ENCODE results near the gene STIM1.
"Not testable (repeated sequence)": the region's sequence is repeated elsewhere in the genome, so short reads cannot be mapped to it uniquely, and the experiment has no call there.

The STIM1 gene

GRCh38 chr11:4017129-4017528, 161.7 kb downstream of the STIM1 start:
- no peak for DNase-seq (ENCODE audit: extremely low read depth in 1 of 2, low read depth in 1 of 2)

DNA sequence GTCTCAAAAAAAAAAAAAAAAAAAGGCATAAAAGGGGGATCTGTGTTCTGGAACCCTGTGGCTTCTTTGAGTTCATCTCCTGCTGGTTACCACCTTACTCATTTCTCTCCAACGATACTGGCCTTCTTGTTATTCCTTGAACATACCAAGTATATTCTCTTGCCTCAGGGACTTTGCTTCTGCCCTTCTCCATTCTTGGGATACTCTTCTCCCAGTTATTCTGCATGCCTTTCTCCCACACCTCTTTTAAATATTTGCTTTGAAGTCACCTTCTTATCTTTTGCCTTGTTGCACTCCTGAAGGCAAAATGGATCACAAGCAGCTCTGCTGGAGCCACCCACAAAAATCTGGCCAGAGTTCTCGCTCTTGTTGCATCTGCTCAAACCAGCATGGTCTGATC, 163.2 kb downstream of the STIM1 start:
- DNase-seq (ENCODE audit: extremely low read depth in 1 of 2, low read depth in 1 of 2): no peak

DNA sequence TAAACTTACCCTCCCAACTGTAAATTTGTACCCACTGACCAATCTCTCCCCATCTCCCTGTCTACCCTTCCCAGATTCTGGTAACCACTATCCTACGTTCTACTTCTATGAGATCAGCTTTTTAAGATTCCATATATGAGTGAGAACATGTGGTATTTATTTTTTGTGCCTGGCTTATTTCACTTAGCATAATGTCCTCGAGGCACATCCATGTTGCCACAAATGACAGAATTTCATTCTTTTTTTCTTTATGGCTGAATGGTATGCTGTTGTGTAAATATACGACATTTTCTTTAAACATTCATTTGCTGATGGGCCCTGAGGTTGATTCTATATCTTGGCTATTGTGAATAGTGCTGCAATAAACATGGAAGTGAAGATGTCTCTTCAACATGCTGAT, 164.4 kb downstream of the STIM1 start:
- DNase-seq (ENCODE audit: extremely low read depth in 1 of 2, low read depth in 1 of 2): no peak

GRCh38 chr11:4022669-4023068, 167.2 kb downstream of the STIM1 start:
- no peak for DNase-seq (ENCODE audit: extremely low read depth in 1 of 2, low read depth in 1 of 2)

DNA sequence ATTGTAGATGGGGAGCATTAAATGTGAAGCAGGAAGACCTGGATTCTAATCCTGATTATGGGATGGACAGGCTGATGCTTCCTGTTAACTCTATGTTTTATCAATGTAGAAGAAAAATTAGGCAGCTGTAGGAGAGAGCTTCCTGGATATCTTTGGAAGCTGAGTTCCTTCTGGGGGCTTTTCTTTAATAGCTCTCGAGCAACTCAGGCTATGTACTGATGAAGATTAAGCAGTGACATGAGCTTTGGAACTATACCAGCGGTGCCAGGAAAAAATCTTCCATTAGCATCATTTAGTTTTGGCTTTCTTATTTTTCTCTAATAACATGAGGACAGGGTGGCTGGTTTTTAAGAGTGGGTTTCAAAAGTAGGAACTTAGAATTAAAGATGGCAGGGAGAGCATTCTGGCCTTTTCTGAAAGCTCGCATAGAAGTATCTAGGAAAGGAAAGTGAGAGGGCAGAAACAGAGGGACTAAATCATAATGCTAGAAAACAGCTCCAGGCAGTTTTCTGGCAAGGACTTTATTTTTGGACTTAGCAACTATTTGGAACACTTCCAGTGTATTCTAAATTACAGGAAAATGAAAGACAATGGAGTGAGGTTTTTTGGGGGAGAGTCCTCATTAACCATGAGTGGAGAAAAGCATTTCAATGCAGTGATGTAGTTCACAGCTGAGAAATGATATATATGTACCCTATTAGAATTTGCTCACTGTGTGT, 169.9 kb downstream of the STIM1 start:
- DNase-seq (ENCODE audit: extremely low read depth in 1 of 2, low read depth in 1 of 2): no peak

DNA sequence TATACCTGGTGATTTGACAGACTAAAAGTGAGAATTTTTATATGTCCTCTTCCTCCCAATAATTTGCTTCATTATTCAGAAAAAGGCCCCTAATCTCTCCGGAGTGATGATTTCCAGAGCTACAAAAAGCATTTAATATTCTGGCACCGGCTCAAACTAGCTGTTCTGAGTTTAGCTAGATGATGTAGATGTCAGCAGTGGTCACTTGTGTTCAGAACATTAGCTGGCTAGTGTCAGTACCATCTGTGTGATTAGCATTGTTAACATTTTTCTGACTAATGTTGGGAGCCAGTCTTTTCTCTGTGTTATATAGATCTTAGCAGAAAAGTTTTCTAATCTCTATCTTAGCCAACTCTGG, 170.5 kb downstream of the STIM1 start:
- DNase-seq (ENCODE audit: extremely low read depth in 1 of 2, low read depth in 1 of 2): no peak

GRCh38 chr11:4026389-4026788, 170.9 kb downstream of the STIM1 start:
- no peak for DNase-seq (ENCODE audit: extremely low read depth in 1 of 2, low read depth in 1 of 2)

GRCh38 chr11:4027746-4028145, 172.3 kb downstream of the STIM1 start:
- DNase-seq (ENCODE audit: extremely low read depth in 1 of 2, low read depth in 1 of 2): no peak

DNA sequence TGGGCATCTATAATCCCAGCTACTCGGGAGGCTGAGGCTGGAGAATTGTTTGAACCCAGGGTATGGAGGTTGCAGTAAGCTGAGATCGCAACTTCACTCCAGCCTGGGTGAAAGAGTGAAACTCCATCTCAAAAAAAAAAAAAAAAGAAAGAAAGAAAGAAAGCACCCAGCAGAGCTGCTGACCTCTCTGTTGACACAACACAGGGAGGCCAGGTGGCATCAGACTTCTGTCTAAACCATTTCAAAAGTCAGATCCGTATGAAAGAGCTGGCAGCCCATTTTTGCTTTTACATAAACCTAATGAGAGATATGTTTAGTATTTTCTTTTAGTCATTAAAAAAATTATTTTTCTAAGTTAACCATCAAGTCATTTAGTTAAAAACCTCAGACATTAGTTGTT, 174.7 kb downstream of the STIM1 start:
- DNase-seq (ENCODE audit: extremely low read depth in 1 of 2, low read depth in 1 of 2): no peak

DNA sequence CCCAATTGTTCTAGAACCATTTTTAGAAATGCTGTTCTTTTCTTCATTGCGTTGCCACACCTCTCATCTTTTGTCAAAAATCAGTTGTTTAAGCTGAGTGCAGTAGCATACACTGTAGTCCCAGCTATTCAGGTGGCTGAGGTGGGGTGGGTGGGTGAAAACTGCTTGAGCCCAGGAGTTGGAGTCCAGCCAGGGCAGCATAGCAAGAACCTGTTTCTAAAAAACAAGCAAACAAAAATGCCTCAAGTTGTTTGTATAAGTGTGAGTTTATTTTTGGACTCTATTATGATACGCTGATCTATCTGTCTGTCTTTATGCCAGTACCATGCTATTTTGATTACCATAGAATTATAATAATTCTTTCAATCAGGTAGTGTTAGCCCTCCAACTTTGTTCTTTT, 176.6 kb downstream of the STIM1 start:
- DNase-seq (ENCODE audit: extremely low read depth in 1 of 2, low read depth in 1 of 2): no peak

DNA sequence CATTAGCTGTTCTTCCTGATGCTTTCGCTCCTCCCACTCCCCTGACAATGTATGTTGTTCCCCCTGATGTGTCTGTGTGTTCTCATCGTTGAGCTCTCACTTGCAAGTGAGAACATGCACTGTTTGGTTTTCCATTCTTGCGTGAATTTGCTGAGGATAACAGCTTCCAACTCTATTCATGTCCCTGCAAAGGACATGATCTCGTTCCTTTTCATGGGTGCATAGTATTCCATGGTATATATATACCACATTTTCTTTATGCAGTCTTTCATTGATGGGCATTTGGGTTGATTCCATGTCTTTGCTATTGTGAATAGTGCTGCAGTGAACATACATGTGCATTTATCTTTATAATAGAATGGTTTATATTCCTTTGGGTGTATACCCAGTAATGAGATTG, 180.5 kb downstream of the STIM1 start:
- DNase-seq (ENCODE audit: extremely low read depth in 1 of 2, low read depth in 1 of 2): no peak

DNA sequence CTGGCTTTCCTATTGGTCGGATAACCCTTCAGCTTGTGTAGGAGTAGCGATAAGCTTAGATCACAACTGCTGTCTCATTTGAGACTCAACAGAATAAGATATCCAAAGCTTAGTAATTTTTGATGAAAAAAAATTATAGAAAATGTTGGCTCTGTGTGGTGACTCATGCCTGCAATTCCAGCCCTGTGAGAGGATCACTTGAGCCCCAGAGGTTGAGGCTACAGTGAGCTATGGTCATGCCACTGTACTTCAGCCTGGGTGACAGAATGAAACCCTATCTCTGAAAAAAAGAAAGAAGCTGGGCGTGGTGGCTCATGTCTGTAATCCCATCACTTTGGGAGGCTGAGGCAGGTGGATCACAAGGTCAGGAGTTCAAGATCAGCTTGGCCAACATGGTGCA, 183.5 kb downstream of the STIM1 start:
- DNase-seq (ENCODE audit: extremely low read depth in 1 of 2, low read depth in 1 of 2): no peak

GRCh38 chr11:4040461-4040860, 185.0 kb downstream of the STIM1 start:
- no peak for DNase-seq (ENCODE audit: extremely low read depth in 1 of 2, low read depth in 1 of 2)

- DNase-seq (ENCODE audit: extremely low read depth in 1 of 2, low read depth in 1 of 2): no peak
These were observed 186.4 kb downstream of the STIM1 start for GRCh38 chr11:4041731-4042391.

DNA sequence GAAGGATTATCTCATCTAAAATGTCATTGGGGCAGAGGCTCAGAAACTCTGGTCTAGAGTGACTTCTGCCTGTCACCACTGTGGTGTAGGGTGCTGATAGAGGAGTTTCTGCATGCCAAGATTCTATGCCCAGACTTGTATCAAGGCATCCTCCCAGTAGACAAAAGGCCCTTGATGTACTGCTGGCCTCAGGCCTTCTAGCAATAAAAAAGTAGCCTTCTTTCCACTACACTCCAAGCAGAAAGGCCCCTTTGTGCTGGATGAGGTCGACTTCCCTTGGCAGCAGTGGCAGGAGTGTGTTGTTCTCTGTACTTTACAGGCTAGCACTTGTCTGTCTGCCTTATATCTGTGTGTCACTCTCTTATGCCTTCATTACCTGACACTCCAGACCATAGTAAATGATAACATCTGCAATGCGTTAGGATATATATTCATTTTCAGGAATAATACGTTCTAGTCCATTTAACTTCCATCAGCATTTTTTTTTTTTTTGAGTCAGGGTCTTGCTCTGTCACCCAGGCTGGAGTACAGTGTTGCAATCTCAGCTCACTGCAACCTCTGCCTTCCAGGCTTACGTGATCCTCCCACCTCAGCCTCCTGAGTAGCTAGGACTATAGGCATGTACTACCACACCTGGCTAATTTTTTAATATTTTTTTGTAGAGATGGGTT, 189.6 kb downstream of the STIM1 start:
- DNase-seq (ENCODE audit: extremely low read depth in 1 of 2, low read depth in 1 of 2): no peak

DNA sequence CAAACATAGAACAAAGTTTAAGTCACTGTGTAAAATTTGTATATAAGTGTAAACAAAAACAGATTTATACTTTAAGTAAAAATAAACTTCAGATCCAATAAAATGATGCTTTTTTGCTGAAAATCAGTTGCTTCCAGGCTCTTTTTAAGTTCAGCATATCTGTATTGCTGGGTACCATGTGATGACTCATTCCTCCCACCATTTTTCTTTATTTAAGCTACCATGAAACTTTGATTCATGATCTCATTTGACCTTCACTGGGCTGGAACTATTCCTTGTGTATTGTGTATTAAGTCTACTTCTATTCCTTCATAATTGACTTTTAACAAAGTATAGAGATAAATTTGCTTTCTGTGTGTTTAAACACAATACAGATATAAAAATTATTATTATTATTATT, 192.9 kb downstream of the STIM1 start:
- DNase-seq (ENCODE audit: extremely low read depth in 1 of 2, low read depth in 1 of 2): no peak

DNA sequence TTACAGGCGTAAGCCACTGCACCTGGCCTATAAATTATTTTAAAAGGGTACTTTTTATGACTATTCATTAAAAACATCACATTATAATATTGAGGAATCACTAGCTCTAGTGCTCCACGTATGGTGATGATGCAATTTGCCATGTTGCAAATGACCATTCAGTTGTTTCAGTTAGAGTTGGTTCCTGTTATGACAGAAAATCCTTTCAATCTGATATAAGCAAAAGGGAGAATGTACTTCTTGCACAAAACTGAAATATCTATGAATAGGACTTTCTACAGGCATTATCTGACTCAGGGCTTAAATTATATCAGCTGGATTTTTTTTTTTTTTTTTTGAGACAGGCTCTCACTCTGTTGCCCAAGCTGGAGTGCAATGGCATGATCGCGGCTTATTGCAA, 193.5 kb downstream of the STIM1 start:
- DNase-seq (ENCODE audit: extremely low read depth in 1 of 2, low read depth in 1 of 2): no peak

DNA sequence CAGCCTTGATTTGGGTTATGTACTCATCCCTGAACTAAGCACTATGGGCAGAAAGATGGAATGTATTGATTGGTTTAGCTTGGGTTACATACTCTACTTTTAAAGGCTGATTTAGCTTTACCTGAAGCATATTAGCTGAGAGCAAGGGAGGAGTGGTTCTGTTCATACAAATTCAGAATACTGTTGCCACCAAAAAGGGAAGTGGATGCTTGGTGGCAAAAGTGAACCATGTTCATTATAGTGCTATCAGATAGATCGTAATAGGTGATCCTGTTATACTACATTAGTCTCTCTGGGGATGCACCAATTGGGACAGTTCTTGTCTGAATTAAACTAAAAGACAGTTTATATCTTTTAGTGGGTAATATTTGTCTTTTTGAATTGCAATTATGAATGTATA, 194.7 kb downstream of the STIM1 start:
- no peak for DNase-seq (ENCODE audit: extremely low read depth in 1 of 2, low read depth in 1 of 2)

DNA sequence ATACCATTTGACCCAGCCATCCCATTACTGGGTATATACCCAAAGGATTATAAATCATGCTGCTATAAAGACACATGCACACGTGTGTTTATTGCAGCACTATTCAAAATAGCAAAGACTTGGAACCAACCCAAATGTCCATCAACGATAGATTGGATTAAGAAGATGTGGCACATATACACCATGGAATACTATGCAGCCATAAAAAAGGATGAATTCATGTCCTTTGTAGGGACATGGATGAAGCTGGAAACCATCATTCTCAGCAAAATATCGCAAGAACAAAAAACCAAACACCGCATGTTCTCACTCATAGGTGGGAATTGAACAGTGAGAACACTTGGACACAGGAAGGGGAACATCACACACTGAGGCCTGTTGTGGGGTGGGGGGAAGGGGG, 197.7 kb downstream of the STIM1 start:
- DNase-seq (ENCODE audit: extremely low read depth in 1 of 2, low read depth in 1 of 2): not testable (repeated sequence)

DNA sequence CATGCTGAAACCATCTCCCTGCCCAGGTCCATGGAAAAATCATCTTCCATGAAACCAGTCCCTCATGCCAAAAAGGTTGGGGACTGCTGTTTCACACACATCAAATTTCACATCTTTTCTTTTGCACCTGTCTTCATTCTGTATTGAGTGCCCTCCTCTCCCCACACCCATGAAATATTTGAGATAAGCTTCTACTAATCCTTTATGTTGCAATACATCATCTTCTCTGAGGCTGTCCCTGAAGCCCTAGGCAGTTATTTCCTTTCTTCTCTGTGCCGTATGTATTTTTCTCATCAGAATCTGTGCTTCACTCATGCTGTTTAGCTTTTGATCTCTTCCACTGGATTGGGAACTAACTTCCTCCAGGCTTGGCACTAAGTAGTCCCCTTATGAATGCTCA, 199.2 kb downstream of the STIM1 start:
- DNase-seq (ENCODE audit: extremely low read depth in 1 of 2, low read depth in 1 of 2): no peak

GRCh38 chr11:4059424-4059823, 204.0 kb downstream of the STIM1 start:
- DNase-seq (ENCODE audit: extremely low read depth in 1 of 2, low read depth in 1 of 2): no peak

DNA sequence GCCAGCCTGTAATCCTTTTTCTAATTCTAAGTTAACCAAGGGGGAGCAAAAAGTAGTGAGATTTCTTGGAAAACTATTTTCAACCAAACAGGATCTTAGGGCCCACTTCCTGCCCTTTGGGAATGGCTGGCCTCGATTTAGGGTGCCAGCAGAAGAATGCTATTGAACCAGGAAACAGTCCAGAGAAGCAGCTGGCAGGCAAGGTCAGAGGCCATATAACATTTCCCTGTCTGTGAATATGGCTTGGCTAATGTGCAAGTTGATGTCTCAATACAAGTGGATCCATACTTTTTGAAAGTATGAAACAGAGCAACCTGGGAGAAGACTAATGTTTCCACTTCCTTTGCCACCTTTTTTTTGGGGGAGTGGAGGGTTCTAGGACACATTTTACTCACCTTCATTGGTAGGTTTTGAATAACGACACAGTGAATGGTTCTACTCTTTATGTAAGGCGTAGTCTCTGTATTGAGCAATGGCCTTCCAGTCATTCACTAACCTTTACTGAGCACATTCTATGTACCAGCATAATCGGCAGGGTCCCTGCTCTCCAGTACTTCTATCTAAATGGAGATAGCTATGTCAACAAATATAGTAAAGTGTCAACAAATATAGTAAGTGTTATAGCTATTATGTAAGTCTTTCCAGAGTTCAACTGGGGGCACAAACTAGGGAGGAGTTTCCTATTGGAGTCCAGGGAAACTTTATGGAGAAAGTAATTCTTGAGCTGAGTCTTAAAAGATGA, 204.9 kb downstream of the STIM1 start:
- DNase-seq (ENCODE audit: extremely low read depth in 1 of 2, low read depth in 1 of 2): no peak

Data from activated CD8-positive, alpha-beta memory T cell treated with anti-CD3 and anti-CD28 coated beads for 1 hour (primary cell).